Measurements from ENCODE around the gene CNGA2. TPM values are rescaled to one million over a fixed set of nuclear protein-coding genes. Genes with fewer than 3 reads are reported as not detected.

The CNGA2 gene
- polyA plus RNA-seq, 1 donor from 2014 or later = not detected

DNA sequence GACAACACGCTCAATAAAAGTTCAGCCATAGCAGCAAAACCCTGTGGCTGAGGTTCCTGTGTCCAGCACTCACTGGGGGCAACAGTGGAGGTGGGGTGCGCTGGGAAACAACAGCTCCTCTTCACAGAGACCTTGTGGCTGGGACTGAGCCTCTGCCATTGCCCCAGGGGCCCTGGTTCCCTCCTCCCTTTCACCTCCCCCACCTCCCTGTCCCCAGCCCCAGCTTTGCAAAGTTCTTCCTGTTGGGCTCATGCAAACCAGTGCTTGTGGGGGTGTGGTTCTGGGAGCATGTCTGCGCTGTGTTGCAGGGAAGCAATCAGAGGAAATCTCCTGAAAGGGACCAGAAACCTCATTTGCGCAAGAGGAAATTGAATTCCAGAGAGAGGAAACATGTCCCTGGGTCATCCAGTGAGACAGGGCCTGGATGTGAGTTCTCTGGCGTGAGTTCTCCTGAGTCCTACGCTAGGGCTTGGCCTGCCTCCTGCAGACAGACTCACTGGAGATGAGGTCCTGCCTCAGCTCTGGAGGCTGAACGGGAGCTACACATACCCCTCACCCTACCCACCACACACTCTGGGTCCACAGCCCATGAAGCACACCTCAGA lies 11.3 kb upstream of the CNGA2 start:
- no peaks in the 10 kb centered on the region for H3K9me2 ChIP-seq (ENCODE audit: insufficient read depth, low read length)
- H3K79me2 ChIP-seq (replicated peaks; ENCODE audit: insufficient read depth, low read length) = no peaks in the 10 kb centered on the region
- H2AFZ ChIP-seq (ENCODE audit: low read depth, low read length) = no peak overlapping the region
- no peak overlapping the region for H3K4me3 ChIP-seq (ENCODE audit: low read length)
- no peak overlapping the region for H3K9ac ChIP-seq (ENCODE audit: low read length)
- no peaks in the 10 kb centered on the region for H3K27me3 ChIP-seq (ENCODE audit: insufficient read depth, low read depth, low read length)
- no peaks in the 10 kb centered on the region for H3F3A ChIP-seq (ENCODE audit: insufficient read depth, low read length, poor library complexity, severe bottlenecking)
- H3K4me2 ChIP-seq (ENCODE audit: low read length) = no peak overlapping the region
- H3K36me3 ChIP-seq (ENCODE audit: insufficient read depth, low read length) = no peaks in the 10 kb centered on the region
- H3K27ac ChIP-seq (ENCODE audit: low read length) = no peak overlapping the region
- no peak for TF ChIP-seq MXI1 (conservative IDR thresholded peaks at IDR 0.05; ENCODE audit: poor library complexity, severe bottlenecking)
- TF ChIP-seq POLR2AphosphoS5 (IDR thresholded peaks at IDR 0.05) = no peak
- TF ChIP-seq, protein P1, sequence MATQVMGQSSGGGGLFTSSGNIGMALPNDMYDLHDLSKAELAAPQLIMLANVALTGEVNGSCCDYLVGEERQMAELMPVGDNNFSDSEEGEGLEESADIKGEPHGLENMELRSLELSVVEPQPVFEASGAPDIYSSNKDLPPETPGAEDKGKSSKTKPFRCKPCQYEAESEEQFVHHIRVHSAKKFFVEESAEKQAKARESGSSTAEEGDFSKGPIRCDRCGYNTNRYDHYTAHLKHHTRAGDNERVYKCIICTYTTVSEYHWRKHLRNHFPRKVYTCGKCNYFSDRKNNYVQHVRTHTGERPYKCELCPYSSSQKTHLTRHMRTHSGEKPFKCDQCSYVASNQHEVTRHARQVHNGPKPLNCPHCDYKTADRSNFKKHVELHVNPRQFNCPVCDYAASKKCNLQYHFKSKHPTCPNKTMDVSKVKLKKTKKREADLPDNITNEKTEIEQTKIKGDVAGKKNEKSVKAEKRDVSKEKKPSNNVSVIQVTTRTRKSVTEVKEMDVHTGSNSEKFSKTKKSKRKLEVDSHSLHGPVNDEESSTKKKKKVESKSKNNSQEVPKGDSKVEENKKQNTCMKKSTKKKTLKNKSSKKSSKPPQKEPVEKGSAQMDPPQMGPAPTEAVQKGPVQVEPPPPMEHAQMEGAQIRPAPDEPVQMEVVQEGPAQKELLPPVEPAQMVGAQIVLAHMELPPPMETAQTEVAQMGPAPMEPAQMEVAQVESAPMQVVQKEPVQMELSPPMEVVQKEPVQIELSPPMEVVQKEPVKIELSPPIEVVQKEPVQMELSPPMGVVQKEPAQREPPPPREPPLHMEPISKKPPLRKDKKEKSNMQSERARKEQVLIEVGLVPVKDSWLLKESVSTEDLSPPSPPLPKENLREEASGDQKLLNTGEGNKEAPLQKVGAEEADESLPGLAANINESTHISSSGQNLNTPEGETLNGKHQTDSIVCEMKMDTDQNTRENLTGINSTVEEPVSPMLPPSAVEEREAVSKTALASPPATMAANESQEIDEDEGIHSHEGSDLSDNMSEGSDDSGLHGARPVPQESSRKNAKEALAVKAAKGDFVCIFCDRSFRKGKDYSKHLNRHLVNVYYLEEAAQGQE (IDR thresholded peaks at IDR 0.05; ENCODE audit: borderline replicate concordance) = no peak
- TF ChIP-seq SMC3 (conservative IDR thresholded peaks at IDR 0.05; ENCODE audit: poor library complexity) = no peak
- TF ChIP-seq RAD21 (conservative IDR thresholded peaks at IDR 0.05) = no peak
- TF ChIP-seq EP300 (conservative IDR thresholded peaks at IDR 0.05; ENCODE audit: poor library complexity, severe bottlenecking) = no peak
- no peak for TF ChIP-seq TAF1 (IDR thresholded peaks at IDR 0.05; ENCODE audit: low read depth)
- TF ChIP-seq, protein P2, sequence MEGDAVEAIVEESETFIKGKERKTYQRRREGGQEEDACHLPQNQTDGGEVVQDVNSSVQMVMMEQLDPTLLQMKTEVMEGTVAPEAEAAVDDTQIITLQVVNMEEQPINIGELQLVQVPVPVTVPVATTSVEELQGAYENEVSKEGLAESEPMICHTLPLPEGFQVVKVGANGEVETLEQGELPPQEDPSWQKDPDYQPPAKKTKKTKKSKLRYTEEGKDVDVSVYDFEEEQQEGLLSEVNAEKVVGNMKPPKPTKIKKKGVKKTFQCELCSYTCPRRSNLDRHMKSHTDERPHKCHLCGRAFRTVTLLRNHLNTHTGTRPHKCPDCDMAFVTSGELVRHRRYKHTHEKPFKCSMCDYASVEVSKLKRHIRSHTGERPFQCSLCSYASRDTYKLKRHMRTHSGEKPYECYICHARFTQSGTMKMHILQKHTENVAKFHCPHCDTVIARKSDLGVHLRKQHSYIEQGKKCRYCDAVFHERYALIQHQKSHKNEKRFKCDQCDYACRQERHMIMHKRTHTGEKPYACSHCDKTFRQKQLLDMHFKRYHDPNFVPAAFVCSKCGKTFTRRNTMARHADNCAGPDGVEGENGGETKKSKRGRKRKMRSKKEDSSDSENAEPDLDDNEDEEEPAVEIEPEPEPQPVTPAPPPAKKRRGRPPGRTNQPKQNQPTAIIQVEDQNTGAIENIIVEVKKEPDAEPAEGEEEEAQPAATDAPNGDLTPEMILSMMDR (IDR thresholded peaks at IDR 0.05; ENCODE audit: poor library complexity, severe bottlenecking) = no peak
- no peak for TF ChIP-seq EZH2 (IDR thresholded peaks at IDR 0.05; ENCODE audit: borderline replicate concordance, insufficient read depth, low read length, poor library complexity, severe bottlenecking)
- H3K9me3 ChIP-seq (ENCODE audit: low read length) = no peaks in the 10 kb centered on the region
- no peaks in the 10 kb centered on the region for H4K20me1 ChIP-seq (ENCODE audit: insufficient read depth)

DNA sequence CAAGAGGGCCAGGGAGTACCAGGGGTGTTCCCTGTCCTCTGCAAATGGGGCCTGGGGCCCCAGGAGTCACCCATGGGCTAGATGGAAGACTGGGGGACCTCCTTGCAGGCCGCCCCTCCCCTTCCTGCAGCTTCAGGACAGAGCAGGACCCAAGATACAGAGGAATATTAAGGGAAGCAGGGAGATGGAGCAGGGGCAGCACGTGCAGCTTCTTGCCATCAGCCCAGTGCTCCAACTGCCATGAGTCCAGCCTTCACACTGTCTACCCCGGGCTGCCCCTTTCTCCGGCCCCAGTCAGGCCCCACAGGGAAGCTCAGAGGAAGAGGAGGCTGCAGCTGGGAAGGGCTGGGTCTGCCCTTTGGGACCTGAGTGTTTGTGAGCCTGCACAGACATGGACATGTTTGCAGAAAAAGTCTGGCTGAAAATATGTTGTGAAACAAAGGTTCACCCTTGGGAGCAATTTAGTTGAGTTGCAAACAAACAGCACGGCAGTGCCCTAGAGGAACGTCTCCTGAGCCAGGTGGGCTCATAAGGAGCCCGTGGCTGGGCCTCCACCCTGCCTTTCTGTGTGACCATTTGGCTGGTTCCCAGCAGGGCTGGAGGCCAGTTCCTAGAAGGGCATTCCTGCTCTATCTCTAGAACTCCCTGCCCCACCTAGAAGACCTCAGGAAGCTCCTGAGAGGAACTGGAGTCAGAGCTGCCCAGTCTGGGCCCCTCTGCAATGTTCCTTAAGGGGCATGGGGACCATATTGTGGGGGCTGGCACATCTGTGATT lies 9.8 kb upstream of the CNGA2 start:
- Histone ChIP-seq H3F3A (ENCODE audit: insufficient read depth, low read length, poor library complexity, severe bottlenecking) (no peaks in the 10 kb centered on the region), H3K27ac (ENCODE audit: low read length) (no peak overlapping the region), H2AFZ (ENCODE audit: low read depth, low read length) (no peak overlapping the region), H3K4me2 (ENCODE audit: low read length) (no peak overlapping the region), H3K79me2 (replicated peaks; ENCODE audit: insufficient read depth, low read length) (no peaks in the 10 kb centered on the region), H3K9ac (ENCODE audit: low read length) (no peak overlapping the region), H3K36me3 (ENCODE audit: insufficient read depth, low read length) (no peaks in the 10 kb centered on the region), H3K27me3 (ENCODE audit: insufficient read depth, low read depth, low read length) (no peaks in the 10 kb centered on the region), H3K9me2 (ENCODE audit: insufficient read depth, low read length) (no peaks in the 10 kb centered on the region), H3K4me3 (ENCODE audit: low read length) (no peak overlapping the region), H4K20me1 (ENCODE audit: insufficient read depth) (no peaks in the 10 kb centered on the region), H3K9me3 (ENCODE audit: low read length) (no peaks in the 10 kb centered on the region)
- TF ChIP-seq EP300 (conservative IDR thresholded peaks at IDR 0.05; ENCODE audit: poor library complexity, severe bottlenecking) = no peak
- TF ChIP-seq, protein P2 (IDR thresholded peaks at IDR 0.05; ENCODE audit: poor library complexity, severe bottlenecking) = no peak
- TF ChIP-seq EZH2 (IDR thresholded peaks at IDR 0.05; ENCODE audit: borderline replicate concordance, insufficient read depth, low read length, poor library complexity, severe bottlenecking) = no peak
- no peak for TF ChIP-seq SMC3 (conservative IDR thresholded peaks at IDR 0.05; ENCODE audit: poor library complexity)
- TF ChIP-seq MXI1 (conservative IDR thresholded peaks at IDR 0.05; ENCODE audit: poor library complexity, severe bottlenecking) = no peak
- TF ChIP-seq POLR2AphosphoS5 (IDR thresholded peaks at IDR 0.05) = no peak
- TF ChIP-seq RAD21 (conservative IDR thresholded peaks at IDR 0.05) = no peak
- TF ChIP-seq, protein P1 (IDR thresholded peaks at IDR 0.05; ENCODE audit: borderline replicate concordance) = no peak
- no peak for TF ChIP-seq TAF1 (IDR thresholded peaks at IDR 0.05; ENCODE audit: low read depth)
